ENCODE measurements around the gene SLC15A3.

- TF ChIP-seq CTCF (IDR thresholded peaks at IDR 0.05; ENCODE audit: low read depth, low read length, missing input control), result no peak
- TF ChIP-seq TAF1 (conservative IDR thresholded peaks at IDR 0.05), result no peak
- TF ChIP-seq REST (IDR thresholded peaks at IDR 0.05), result no peak
- no peak for TF ChIP-seq JUND (IDR thresholded peaks at IDR 0.05)
- TF ChIP-seq GABPA (IDR thresholded peaks at IDR 0.05 in 1 of 2, conservative IDR thresholded peaks at IDR 0.05 in 1 of 2), result no peak
- no peak for TF ChIP-seq MAX (IDR thresholded peaks at IDR 0.05)
- TF ChIP-seq RAD21 (IDR thresholded peaks at IDR 0.05), result no peak
- TF ChIP-seq NR2F2 (IDR thresholded peaks at IDR 0.05), result no peak
- no peak for TF ChIP-seq YY1 (IDR thresholded peaks at IDR 0.05)
- TF ChIP-seq ATF3 (IDR thresholded peaks at IDR 0.05), result no peak
- TF ChIP-seq HNF4A (conservative IDR thresholded peaks at IDR 0.05), result no peak
- TF ChIP-seq ZBTB33 (IDR thresholded peaks at IDR 0.05), result no peak
Observed at GRCh38 chr11:60982184-60982583, 30.2 kb upstream of the SLC15A3 start.
